Caco-2 (cell line): ENCODE results near the gene GHITM. TPM values are rescaled to one million over a fixed set of nuclear protein-coding genes. Genes with fewer than 3 reads are reported as not detected.

ENCODE experiments used
- BruUV-seq: library from RNA; stranded (reverse); fragments of 400-500 nt; replicated peaks from 2 replicates; lab custom pipeline; 2021; lab: Mats Ljungman, UMichigan
- CTCF ChIA-PET: fragments of 300-600 bp; sonication (Branson Sonifier 250); formaldehyde crosslinking; loops from one replicate; lab custom pipeline; 2022; ENCODE audit warnings: antibody characterized with exemption; lab: Charles Lee
- POLR2A ChIA-PET: fragments of 300-600 bp; sonication (Branson Sonifier 250); formaldehyde crosslinking; loops from one replicate; lab custom pipeline; 2022; ENCODE audit warnings: antibody characterized with exemption; lab: Charles Lee
- DNase-seq, 2 experiments: peaks; one replicate each; pipeline versions ENCODE4 v3.0.0 to v3.0.0-alpha.2; 2020 to 2022
- H3K27me3 ChIP-seq: replicated peaks from 2 replicates; pipeline ENCODE4 v1.6.0; 2011; ENCODE audit warnings: low read length; ENCODE audit not compliant: control insufficient read depth, insufficient read depth
- H3K36me3 ChIP-seq: 2 replicates; pipeline ENCODE4 v1.5.1; 2011; ENCODE audit warnings: low read length; ENCODE audit not compliant: control insufficient read depth, insufficient read depth
- H3K4me1 ChIP-seq: fragments of 250-450 bp; sonication (Bioruptor Pico); 2 replicates; pipeline ENCODE4 v1.5.1; 2020; ENCODE audit warnings: mild to moderate bottlenecking
- H3K4me3 ChIP-seq: 2 replicates; pipeline ENCODE4 v1.5.1; 2011; ENCODE audit warnings: low read depth, mild to moderate bottlenecking, control low read depth, low read length
- H3K9me3 ChIP-seq: fragments of 250-450 bp; sonication (Bioruptor Pico); 2 replicates; pipeline ENCODE4 v1.5.1; 2020; ENCODE audit warnings: mild to moderate bottlenecking, moderate library complexity
- H3K27ac Mint-ChIP-seq: one replicate; pipeline ENCODE4 v1.8.0; 2022; ENCODE audit warnings: mixed read lengths; ENCODE audit not compliant: unreplicated experiment
- H3K27me3 Mint-ChIP-seq: one replicate; pipeline ENCODE4 v1.8.0; 2022; ENCODE audit warnings: mixed read lengths; ENCODE audit not compliant: insufficient read depth, unreplicated experiment
- H3K36me3 Mint-ChIP-seq: one replicate; pipeline ENCODE4 v1.8.0; 2022; ENCODE audit warnings: mild to moderate bottlenecking, mixed read lengths; ENCODE audit not compliant: insufficient read depth, unreplicated experiment
- H3K4me1 Mint-ChIP-seq: one replicate; pipeline ENCODE4 v1.8.0; 2022; ENCODE audit warnings: low read depth, mixed read lengths; ENCODE audit not compliant: unreplicated experiment
- H3K4me3 Mint-ChIP-seq: one replicate; pipeline ENCODE4 v1.8.0; 2022; ENCODE audit warnings: mild to moderate bottlenecking, moderate library complexity, mixed read lengths; ENCODE audit not compliant: unreplicated experiment
- H3K9me3 Mint-ChIP-seq: one replicate; pipeline ENCODE4 v1.8.0; 2022; ENCODE audit warnings: mixed read lengths; ENCODE audit not compliant: unreplicated experiment
- intact Hi-C: fragments of 100-400 bp; cut with micrococcal nuclease; formaldehyde crosslinking; loops from one replicate; pipeline ENCODE4 v1.10.0; 2022; ENCODE audit not compliant: unreplicated experiment
- total RNA-seq: library from RNA; stranded (reverse); gene quantifications from 2 replicates; pipeline ENCODE4 v1.2.3, GENCODE V29; 2022
- TF ChIP-seq, protein P1 (sequence below), 2 experiments: fragments of 200-600 bp in 1 of 2; IDR thresholded peaks; 1 replicate in 1 of 2; 2 replicates in 1 of 2; pipeline versions ENCODE4 v1.5.1 to v1.8.0; 2011 to 2022; ENCODE audit warnings: antibody characterized with exemption in 1 of 2, control low read depth in 1 of 2, inconsistent platforms in 1 of 2, low read depth in 1 of 2, low read length in 1 of 2, mild to moderate bottlenecking in 1 of 2, moderate library complexity in 1 of 2; ENCODE audit not compliant: insufficient read depth in 1 of 2, severe bottlenecking in 1 of 2, unreplicated experiment in 1 of 2

The GHITM gene
- total RNA-seq, 1 experiment from 2014 or later, result 255 TPM

GRCh38 chr10:84158061-84158460 lies 18.8 kb downstream of the GHITM start:
- POLR2A ChIA-PET, result no interaction called here
- CTCF ChIA-PET, result no interaction called here
- BruUV-seq, result no TSS peak
- no peaks in the 10 kb centered on the region for H3K4me1 Mint-ChIP-seq
- intact Hi-C loops, result loop anchor here (5.0 kb wide), 1 partner anchor 379 kb away; no protein-coding TSS in a partner anchor
- Histone ChIP-seq H3K36me3 (no peaks in the 10 kb centered on the region), H3K4me1 (no peaks in the 10 kb centered on the region), H3K27me3 (no peaks in the 10 kb centered on the region), H3K9me3 (no peaks in the 10 kb centered on the region), H3K4me3 (no peak overlapping the region)
- no peak overlapping the region for H3K27ac Mint-ChIP-seq
- H3K4me3 Mint-ChIP-seq, result no peak overlapping the region
- DNase-seq, result no peak
- peaks cover 42% of the 10 kb centered on the region for H3K36me3 Mint-ChIP-seq
- no peaks in the 10 kb centered on the region for H3K27me3 Mint-ChIP-seq
- TF ChIP-seq, protein P1, sequence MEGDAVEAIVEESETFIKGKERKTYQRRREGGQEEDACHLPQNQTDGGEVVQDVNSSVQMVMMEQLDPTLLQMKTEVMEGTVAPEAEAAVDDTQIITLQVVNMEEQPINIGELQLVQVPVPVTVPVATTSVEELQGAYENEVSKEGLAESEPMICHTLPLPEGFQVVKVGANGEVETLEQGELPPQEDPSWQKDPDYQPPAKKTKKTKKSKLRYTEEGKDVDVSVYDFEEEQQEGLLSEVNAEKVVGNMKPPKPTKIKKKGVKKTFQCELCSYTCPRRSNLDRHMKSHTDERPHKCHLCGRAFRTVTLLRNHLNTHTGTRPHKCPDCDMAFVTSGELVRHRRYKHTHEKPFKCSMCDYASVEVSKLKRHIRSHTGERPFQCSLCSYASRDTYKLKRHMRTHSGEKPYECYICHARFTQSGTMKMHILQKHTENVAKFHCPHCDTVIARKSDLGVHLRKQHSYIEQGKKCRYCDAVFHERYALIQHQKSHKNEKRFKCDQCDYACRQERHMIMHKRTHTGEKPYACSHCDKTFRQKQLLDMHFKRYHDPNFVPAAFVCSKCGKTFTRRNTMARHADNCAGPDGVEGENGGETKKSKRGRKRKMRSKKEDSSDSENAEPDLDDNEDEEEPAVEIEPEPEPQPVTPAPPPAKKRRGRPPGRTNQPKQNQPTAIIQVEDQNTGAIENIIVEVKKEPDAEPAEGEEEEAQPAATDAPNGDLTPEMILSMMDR (IDR thresholded peaks at IDR 0.05; ENCODE audit: insufficient read depth in 1 of 2, low read depth in 1 of 2, low read length in 1 of 2, severe bottlenecking in 1 of 2, unreplicated experiment in 1 of 2), result no peak
- no peaks in the 10 kb centered on the region for H3K9me3 Mint-ChIP-seq

DNA sequence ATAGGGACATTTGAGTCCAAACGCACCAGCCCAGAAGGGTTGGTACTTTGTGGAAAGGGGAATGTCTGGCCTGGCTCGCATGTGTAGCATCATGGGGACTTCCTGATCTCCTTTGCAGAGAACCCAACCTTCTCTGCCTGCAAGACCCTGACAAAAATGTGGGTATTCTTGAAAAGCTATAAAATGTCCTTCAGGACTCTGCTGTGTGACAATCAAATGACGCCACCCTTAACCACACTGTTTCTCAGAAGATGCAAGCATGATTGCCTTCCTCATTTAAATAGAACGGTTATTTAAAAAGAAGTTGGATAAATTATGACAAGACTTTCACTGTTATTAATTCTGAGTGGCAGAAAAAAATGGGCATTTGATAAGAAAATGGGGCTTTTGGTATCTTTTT lies 19.2 kb downstream of the GHITM start:
- intact Hi-C loops, result loop anchor here (5.0 kb wide), 1 partner anchor 379 kb away; no protein-coding TSS in a partner anchor
- Mint-ChIP-seq H3K27me3 (no peaks in the 10 kb centered on the region), H3K9me3 (no peaks in the 10 kb centered on the region), H3K4me1 (no peaks in the 10 kb centered on the region), H3K4me3 (no peak overlapping the region), H3K27ac (no peak overlapping the region), H3K36me3 (peaks cover 39% of the 10 kb centered on the region)
- H3K9me3 ChIP-seq, result no peaks in the 10 kb centered on the region
- no peaks in the 10 kb centered on the region for H3K4me1 ChIP-seq
- H3K36me3 ChIP-seq, result no peaks in the 10 kb centered on the region
- ChIA-PET CTCF (no interaction called here), POLR2A (no interaction called here)
- TF ChIP-seq, protein P1 (IDR thresholded peaks at IDR 0.05; ENCODE audit: insufficient read depth in 1 of 2, low read depth in 1 of 2, low read length in 1 of 2, severe bottlenecking in 1 of 2, unreplicated experiment in 1 of 2), result no peak
- no peak overlapping the region for H3K4me3 ChIP-seq
- no peaks in the 10 kb centered on the region for H3K27me3 ChIP-seq
- no TSS peak for BruUV-seq
- no peak for DNase-seq

GRCh38 chr10:84159076-84159685 lies 19.9 kb downstream of the GHITM start:
- Histone ChIP-seq H3K4me3 (no peak overlapping the region), H3K9me3 (no peaks in the 10 kb centered on the region), H3K4me1 (no peaks in the 10 kb centered on the region), H3K27me3 (no peaks in the 10 kb centered on the region), H3K36me3 (no peaks in the 10 kb centered on the region)
- TF ChIP-seq, protein P1 (IDR thresholded peaks at IDR 0.05; ENCODE audit: insufficient read depth in 1 of 2, low read depth in 1 of 2, low read length in 1 of 2, severe bottlenecking in 1 of 2, unreplicated experiment in 1 of 2), result no peak
- no TSS peak for BruUV-seq
- no peak overlapping the region for H3K4me3 Mint-ChIP-seq
- peaks cover 35% of the 10 kb centered on the region for H3K36me3 Mint-ChIP-seq
- no peaks in the 10 kb centered on the region for H3K9me3 Mint-ChIP-seq
- H3K27ac Mint-ChIP-seq, result no peak overlapping the region
- ChIA-PET POLR2A (interaction anchor here (0.7 kb wide), 1 partner anchor 28 kb away, joined by 3 read pairs; no protein-coding TSS in a partner anchor), CTCF (no interaction called here)
- no peaks in the 10 kb centered on the region for H3K4me1 Mint-ChIP-seq
- intact Hi-C loops, result loop anchor here (5.0 kb wide), 1 partner anchor 378 kb away; no protein-coding TSS in a partner anchor
- peaks cover 2% of the 10 kb centered on the region for H3K27me3 Mint-ChIP-seq
- DNase-seq, result no peak
